HCT116 (cell line): ENCODE data around the gene GAK. TPM values are rescaled to one million over a fixed set of nuclear protein-coding genes. Genes with fewer than 3 reads are reported as not detected.

Experiments used
- ATAC-seq: fragments of 200-7000 bp; cut with Tn5 transposase; 2 replicates; pipeline ENCODE4 v1.9.1; 2020; ENCODE audit warnings: mild to moderate bottlenecking, moderate library complexity
- BruUV-seq: library from RNA; stranded (reverse); fragments of 400-500 nt; replicated peaks from 2 replicates; lab custom pipeline; 2021; lab: Mats Ljungman, UMichigan
- CTCF ChIA-PET: fragments of 300-600 bp; sonication (Branson Sonifier 250); formaldehyde crosslinking; loops from one replicate; lab custom pipeline; 2021; ENCODE audit warnings: antibody characterized with exemption; lab: Charles Lee
- POLR2A ChIA-PET: fragments of 300-600, 350-600 bp; sonication (Branson Sonifier 250); formaldehyde crosslinking; loops from one replicate; lab custom pipeline; 2021; ENCODE audit warnings: antibody characterized with exemption; lab: Charles Lee
- RAD21 ChIA-PET, 2 experiments: fragments of 300-600 bp; sonication (Branson Sonifier 250); formaldehyde crosslinking; loops; one replicate each; lab custom pipeline; 2023; ENCODE audit warnings: low total read pairs in 2 of 2; ENCODE audit not compliant: uncharacterized antibody in 2 of 2, unreplicated experiment in 2 of 2, low non-redundant PET in 1 of 2; lab: Charles Lee
- DNase-seq: peaks from one replicate; pipeline ENCODE4 v3.0.0-alpha.2; 2010; ENCODE audit warnings: low read depth, low spot score
- H2AFZ ChIP-seq: fragments of 200-600 bp; shearing (Covaris generic), sonication (generic); 2 replicates; pipeline ENCODE4 v1.6.1; 2017; ENCODE audit warnings: low read depth, mixed run types, mixed read lengths, antibody characterized with exemption, low read length; ENCODE audit not compliant: poor library complexity, severe bottlenecking
- H3K27ac ChIP-seq: 2 replicates; pipeline ENCODE4 v1.5.1; 2012; ENCODE audit warnings: low read depth, low read length
- H3K27me3 ChIP-seq: fragments of 200-600 bp; sonication (generic); 2 replicates; pipeline ENCODE4 v1.6.1; 2016; ENCODE audit warnings: mixed run types, low read length, mixed read lengths; ENCODE audit not compliant: insufficient read depth
- H3K36me3 ChIP-seq, 2 experiments: fragments of 200-500 bp in 1 of 2; fragments of 200-600 bp in 1 of 2; sonication (Bioruptor generic) in 1 of 2; sonication (generic) in 1 of 2; 2 replicates each; pipeline versions ENCODE4 v1.5.1 to v1.6.1; 2014 to 2016; ENCODE audit warnings: low read length in 2 of 2, inconsistent platforms in 1 of 2, mixed read lengths in 1 of 2, mixed run types in 1 of 2; ENCODE audit not compliant: insufficient read depth in 2 of 2, control insufficient read depth in 1 of 2
- H3K4me1 ChIP-seq, 2 experiments: fragments of 200-600 bp in 1 of 2; sonication (generic) in 1 of 2; 2 replicates each; pipeline versions ENCODE4 v1.5.1 to v1.6.1; 2012 to 2017; ENCODE audit warnings: low read length in 2 of 2, inconsistent platforms in 1 of 2, mild to moderate bottlenecking in 1 of 2, mixed read lengths in 1 of 2, mixed run types in 1 of 2, moderate library complexity in 1 of 2; ENCODE audit not compliant: insufficient read depth in 2 of 2, control insufficient read depth in 1 of 2
- H3K4me2 ChIP-seq: fragments of 200-600 bp; sonication (generic); 2 replicates; pipeline ENCODE4 v1.6.1; 2017; ENCODE audit warnings: mixed run types, low read length, mixed read lengths
- H3K4me3 ChIP-seq, 2 experiments: fragments of 200-600 bp in 1 of 2; sonication (generic) in 1 of 2; replicated peaks in 1 of 2; 2 replicates each; pipeline ENCODE4 v1.5.1; 2011 to 2016; ENCODE audit warnings: low read length in 2 of 2, control low read depth in 1 of 2, low read depth in 1 of 2, mild to moderate bottlenecking in 1 of 2, mixed read lengths in 1 of 2, mixed run types in 1 of 2
- H3K79me2 ChIP-seq: fragments of 200-600 bp; sonication (generic); 2 replicates; pipeline ENCODE4 v1.6.1; 2017; ENCODE audit warnings: mild to moderate bottlenecking, mixed run types, low read length, moderate library complexity, mixed read lengths; ENCODE audit not compliant: insufficient read depth
- H3K9ac ChIP-seq: fragments of 200-600 bp; sonication (generic); 2 replicates; pipeline ENCODE4 v1.6.1; 2016; ENCODE audit warnings: low read length, mixed read lengths
- H3K9me2 ChIP-seq: fragments of 200-600 bp; sonication (generic), shearing (Covaris generic); 2 replicates; pipeline ENCODE4 v1.6.1; 2017; ENCODE audit warnings: mixed run types, mild to moderate bottlenecking, moderate library complexity; ENCODE audit not compliant: insufficient read depth
- H3K9me3 ChIP-seq, 2 experiments: fragments of 200-500 bp in 1 of 2; fragments of 200-600 bp in 1 of 2; sonication (Bioruptor generic) in 1 of 2; sonication (generic) in 1 of 2; 2 replicates each; pipeline ENCODE4 v1.6.1; 2014 to 2017; ENCODE audit warnings: low read length in 2 of 2, mixed read lengths in 2 of 2, inconsistent platforms in 1 of 2, low read depth in 1 of 2, mild to moderate bottlenecking in 1 of 2, mixed run types in 1 of 2, moderate library complexity in 1 of 2; ENCODE audit not compliant: control insufficient read depth in 1 of 2, insufficient read depth in 1 of 2
- H4K20me1 ChIP-seq: fragments of 200-600 bp; sonication (generic), shearing (Covaris generic); 2 replicates; pipeline ENCODE4 v1.6.1; 2017; ENCODE audit warnings: mixed run types, mild to moderate bottlenecking, moderate library complexity; ENCODE audit not compliant: insufficient read depth
- ATF3 ChIP-seq: IDR thresholded peaks from 2 replicates; pipeline ENCODE4 v1.6.1; 2012
- CBX3 ChIP-seq: IDR thresholded peaks from 2 replicates; pipeline ENCODE4 v1.6.1; 2012; ENCODE audit warnings: low read depth
- EGR1 ChIP-seq: IDR thresholded peaks from 2 replicates; pipeline ENCODE4 v1.6.1; 2012; ENCODE audit warnings: low read depth
- EZH2 ChIP-seq: fragments of 200-600 bp; sonication (generic); IDR thresholded peaks from 2 replicates; pipeline ENCODE4 v1.6.1; 2017; ENCODE audit warnings: antibody characterized with exemption, mixed run types
- EZH2phosphoT487 ChIP-seq: fragments of 200-600 bp; IDR thresholded peaks from 2 replicates; pipeline ENCODE4 v1.6.1; 2018; ENCODE audit warnings: antibody characterized with exemption, borderline replicate concordance
- MAX ChIP-seq: IDR thresholded peaks from 2 replicates; pipeline ENCODE4 v1.6.1; 2012
- POLR2A ChIP-seq: IDR thresholded peaks from 2 replicates; pipeline ENCODE4 v1.7.0; 2011; ENCODE audit warnings: borderline replicate concordance; ENCODE audit not compliant: insufficient read depth, insufficient read length; ENCODE audit errors: extremely low read depth
- REST ChIP-seq: IDR thresholded peaks from 2 replicates; pipeline ENCODE4 v1.6.1; 2012; ENCODE audit warnings: low read depth
- SP1 ChIP-seq: IDR thresholded peaks from 2 replicates; pipeline ENCODE4 v1.6.1; 2012; ENCODE audit warnings: low read depth
- SRF ChIP-seq: IDR thresholded peaks from 2 replicates; pipeline ENCODE4 v1.6.1; 2012; ENCODE audit warnings: low read depth
- intact Hi-C: fragments of 100-400 bp; cut with micrococcal nuclease; formaldehyde crosslinking; loops from 2 replicates; pipeline ENCODE4 v1.10.0; 2022
- total RNA-seq: library from RNA; stranded (reverse); gene quantifications from one replicate; pipeline ENCODE4 v1.2.1, GENCODE V29; 2021; ENCODE audit not compliant: unreplicated experiment

Gene GAK
- total RNA-seq, 1 experiment from 2014 or later, result 123 TPM

- no peaks in the 10 kb centered on the region for H3K36me3 ChIP-seq
- POLR2A ChIA-PET, result no interaction called here
- H3K27me3 ChIP-seq, result no peaks in the 10 kb centered on the region
- RAD21 ChIA-PET, result no interaction called here
- no peak for DNase-seq
- no TSS peak for BruUV-seq
- no peaks in the 10 kb centered on the region for H3K9me2 ChIP-seq
- ATAC-seq, result no peak
- peaks cover 0 to 4% of the 10 kb centered on the region in 2 experiments; a peak in 1 of 4 replicates for H3K9me3 ChIP-seq
- H3K27ac ChIP-seq, result no peak overlapping the region
- intact Hi-C loops, result no loop called here
- no peaks in the 10 kb centered on the region for H4K20me1 ChIP-seq
- no peak overlapping the region for H3K9ac ChIP-seq
- no peak overlapping the region for H3K4me3 ChIP-seq
- H2AFZ ChIP-seq, result no peak overlapping the region
- no peak for TF ChIP-seq SRF
- TF ChIP-seq POLR2A, result no peak
- no peak for TF ChIP-seq REST
- H3K4me2 ChIP-seq, result no peak overlapping the region
- no peaks in the 10 kb centered on the region for H3K79me2 ChIP-seq
- 0 out of 4 replicates have a peak, but pooled peaks cover 0 to 3% of the 10 kb centered on the region in 2 experiments for H3K4me1 ChIP-seq
- CTCF ChIA-PET, result no interaction called here
These were observed 99.6 kb downstream of the GAK start for GRCh38 chr4:832536-832935.

- Histone ChIP-seq H3K4me3 (no peak overlapping the region), H4K20me1 (no peaks in the 10 kb centered on the region), H3K9ac (no peak overlapping the region), H3K27me3 (no peaks in the 10 kb centered on the region), H3K4me1 (0 out of 4 replicates have a peak, but pooled peaks cover 0 to 3% of the 10 kb centered on the region in 2 experiments), H3K27ac (no peak overlapping the region), H2AFZ (no peak overlapping the region), H3K36me3 (no peaks in the 10 kb centered on the region), H3K9me2 (no peaks in the 10 kb centered on the region), H3K4me2 (no peak overlapping the region), H3K79me2 (no peaks in the 10 kb centered on the region), H3K9me3 (no peaks in the 10 kb centered on the region; a peak in 1 of 4 replicates)
- ATAC-seq (no peak), DNase-seq (no peak)
- ChIA-PET CTCF (no interaction called here), RAD21 (no interaction called here), POLR2A (no interaction called here)
- no TSS peak for BruUV-seq
- intact Hi-C loops, result no loop called here
- TF ChIP-seq EGR1 (no peak), ATF3 (no peak), CBX3 (no peak), EZH2 (no peak), EZH2phosphoT487 (no peak), MAX (no peak), SP1 (no peak)
These were observed 100.0 kb downstream of the GAK start for GRCh38 chr4:832108-832507.
